Neural cell (in vitro differentiated cells): ENCODE measurements around the gene UGT3A2.

Experiments
- CTCF ChIP-seq: fragments of 450-650 bp; IDR thresholded peaks from 2 replicates; pipeline ENCODE4 v1.5.1; 2014; ENCODE audit warnings: antibody characterized with exemption, mild to moderate bottlenecking, moderate library complexity; ENCODE audit not compliant: poor library complexity, severe bottlenecking
- EP300 ChIP-seq: fragments of 450-650 bp; conservative IDR thresholded peaks from 2 replicates; pipeline ENCODE4 v1.6.1; 2014; ENCODE audit warnings: antibody characterized with exemption, mild to moderate bottlenecking, moderate library complexity; ENCODE audit not compliant: poor library complexity, severe bottlenecking
- EZH2 ChIP-seq: fragments of 200-600, 300-800 bp; shearing (Covaris generic), sonication (generic); IDR thresholded peaks from 2 replicates; pipeline ENCODE4 v1.6.1; 2014; ENCODE audit warnings: antibody characterized with exemption, low read length, borderline replicate concordance, mild to moderate bottlenecking; ENCODE audit not compliant: insufficient read depth, poor library complexity, severe bottlenecking
- POLR2AphosphoS5 ChIP-seq: IDR thresholded peaks from 2 replicates; pipeline ENCODE4 v1.6.1; 2012
- RAD21 ChIP-seq: fragments of 450-650 bp; conservative IDR thresholded peaks from 2 replicates; pipeline ENCODE4 v1.6.1; 2014; ENCODE audit warnings: antibody characterized with exemption, mild to moderate bottlenecking, moderate library complexity
- REST ChIP-seq: IDR thresholded peaks from 2 replicates; pipeline ENCODE4 v1.6.1; 2012; ENCODE audit warnings: borderline replicate concordance
- SMC3 ChIP-seq: fragments of 450-650 bp; conservative IDR thresholded peaks from 2 replicates; pipeline ENCODE4 v1.6.1; 2014; ENCODE audit warnings: antibody characterized with exemption, mild to moderate bottlenecking, moderate library complexity; ENCODE audit not compliant: poor library complexity

- TF ChIP-seq CTCF (no peak), REST (no peak), EZH2 (no peak), POLR2AphosphoS5 (no peak), RAD21 (no peak), EP300 (no peak), SMC3 (no peak)
These were observed 2.1 kb upstream of the UGT3A2 start for GRCh38 chr5:36068751-36069281.
